Measurements from ENCODE around the gene SRSF4. TPM values are rescaled to one million over a fixed set of nuclear protein-coding genes. Genes with fewer than 3 reads are reported as not detected.
"Not testable (repeated sequence)": the region's sequence is repeated elsewhere in the genome, so short reads cannot be mapped to it uniquely, and the experiment has no call there.

SRSF4 gene
- 50.9 TPM for total RNA-seq
- long read RNA-seq, transcript SRSF4-201 (6 exons, 2,387 nt), result major isoform, 232 of 248 reads
- long read RNA-seq, partial matches to known transcripts, result 3 of 248 reads
- long read RNA-seq, other reads (novel, unspliced or antisense), result 11 of 248 reads

GRCh38 chr1:29181413-29182225 is at the start of gene SRSF4:
SRSF4 (minus strand) TSS chr1:29181900; CDS start chr1:29181752, 148 bp downstream.
- DNase-seq (peak; percentile 99), ATAC-seq (ENCODE audit: poor library complexity) (peak; percentile 97)
- intact Hi-C loops (cut with DNase I), result no loop called here

DNA sequence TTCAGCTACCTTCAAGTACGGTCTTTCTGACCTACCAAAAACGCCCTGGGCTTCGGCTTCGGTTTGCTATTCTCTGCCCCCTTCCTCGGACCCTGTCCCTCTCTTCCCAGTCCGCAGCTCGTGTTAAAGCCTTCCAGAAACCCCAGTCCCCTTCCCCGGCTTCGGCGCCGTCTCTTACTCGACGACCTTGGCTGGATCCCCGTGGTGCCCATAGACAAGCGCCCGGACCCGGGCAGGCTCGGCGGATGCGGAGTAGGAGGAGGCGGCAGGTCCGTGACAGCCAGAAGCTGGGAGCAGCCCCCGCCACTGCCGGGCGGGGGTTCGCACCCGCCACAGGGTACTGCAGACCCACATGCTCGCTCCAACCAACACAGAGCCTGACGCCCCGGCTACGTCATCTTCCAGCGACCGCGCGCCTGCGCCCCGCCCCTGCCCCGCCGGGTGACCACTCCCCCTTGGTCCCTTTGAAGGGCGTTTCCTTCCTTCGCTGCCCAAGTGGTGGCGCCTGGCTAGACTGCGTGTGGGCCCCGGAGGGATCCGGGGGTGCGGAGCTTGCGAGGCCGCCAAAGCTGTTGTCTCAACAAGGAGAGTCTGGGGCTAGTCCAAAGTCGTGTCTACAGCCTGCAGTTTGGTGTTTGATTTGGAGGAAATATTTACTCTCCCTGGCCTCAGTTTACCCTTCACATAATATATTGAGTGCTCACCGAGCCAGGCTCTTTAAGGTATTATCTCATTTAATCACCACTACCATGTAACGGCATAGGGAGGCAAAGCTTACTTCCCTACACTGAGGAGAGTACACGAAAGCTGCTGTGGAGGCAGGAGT is 49.1 kb upstream of the SRSF4 start, which contains the start of gene MECR:
Gene MECR, minus strand, starts transcription at position 382 of the 826 bp plus-strand sequence. Its CDS starts 28 bp downstream, at position 354.
- intact Hi-C loops (cut with DNase I), result loop anchor here (10.0 kb wide), 1 partner anchor 624 kb away; no protein-coding TSS in a partner anchor
- ATAC-seq (ENCODE audit: poor library complexity), result peak; percentile 98
- DNase-seq, result peak; percentile 96

DNA sequence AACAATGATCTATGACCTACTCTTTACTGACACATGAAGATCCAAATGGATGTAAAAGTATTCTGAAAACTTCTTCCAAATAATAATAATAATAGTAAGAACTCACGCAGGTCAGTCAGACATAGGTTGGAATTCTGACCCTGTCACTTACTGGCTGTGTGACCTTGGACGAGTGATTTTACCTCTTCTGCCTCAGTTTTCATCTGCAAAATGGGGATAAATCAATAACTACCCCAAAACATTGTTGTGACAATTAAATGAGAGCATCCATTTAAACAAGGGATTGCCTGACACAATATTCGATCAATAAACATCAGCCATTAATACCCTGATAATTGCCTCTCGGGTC is 48.5 kb upstream of the SRSF4 start:
- intact Hi-C loops (cut with DNase I), result loop anchor here (10.0 kb wide), 1 partner anchor 625 kb away; no protein-coding TSS in a partner anchor
- DNase-seq (no peak), ATAC-seq (ENCODE audit: poor library complexity) (no peak)

DNA sequence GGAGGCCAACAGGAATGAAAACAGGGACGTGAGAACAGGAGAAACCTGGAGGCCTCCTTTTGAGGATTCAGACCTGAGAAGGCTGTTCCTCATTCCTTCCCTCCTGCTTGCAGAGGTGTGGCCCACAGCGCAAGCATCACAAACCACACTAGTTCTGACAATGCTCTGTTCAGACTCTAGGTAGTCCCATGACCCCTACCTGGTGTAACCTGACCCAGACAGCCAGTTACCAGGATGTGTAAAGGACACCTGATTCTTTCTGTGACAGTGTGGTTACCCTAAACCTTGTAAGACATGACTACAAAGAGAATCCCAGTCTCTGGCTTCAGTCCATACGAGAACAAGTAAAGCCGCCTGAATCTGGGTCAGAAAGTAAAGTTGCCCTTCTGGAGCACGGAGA is 45.8 kb upstream of the SRSF4 start:
- ATAC-seq (ENCODE audit: poor library complexity) (no peak), DNase-seq (no peak)
- intact Hi-C loops (cut with DNase I), result no loop called here

- ATAC-seq (ENCODE audit: poor library complexity) (no peak), DNase-seq (no peak)
- intact Hi-C loops (cut with DNase I), result no loop called here
These were observed 43.7 kb upstream of the SRSF4 start for GRCh38 chr1:29225361-29225760.

DNA sequence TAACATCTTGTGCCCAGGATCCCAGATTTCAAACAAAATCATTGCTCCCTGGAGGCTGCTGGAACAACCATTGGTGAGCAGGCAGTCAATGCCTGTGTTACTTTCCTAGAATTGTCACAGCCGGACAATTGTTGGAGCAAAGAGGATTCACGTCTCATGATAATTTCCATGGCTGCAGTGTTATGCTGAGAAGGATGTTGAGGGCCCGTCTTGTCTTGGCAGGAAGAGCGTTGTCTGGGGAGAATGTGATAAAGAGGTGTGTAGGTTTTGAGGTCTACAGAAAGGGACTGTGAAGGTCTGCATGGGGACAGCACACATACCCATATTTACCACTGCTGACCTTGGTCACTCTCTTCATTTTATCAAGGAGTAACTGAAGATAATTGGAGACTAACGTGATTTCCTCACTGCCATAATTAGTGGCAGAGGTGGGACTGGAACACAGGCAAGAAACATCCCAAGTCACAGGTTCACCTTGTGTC is 42.7 kb upstream of the SRSF4 start:
- no peak for DNase-seq
- intact Hi-C loops (cut with DNase I), result no loop called here

GRCh38 chr1:29223521-29223920 is 41.8 kb upstream of the SRSF4 start:
- no peak for DNase-seq
- intact Hi-C loops (cut with DNase I), result no loop called here
- no peak for ATAC-seq (ENCODE audit: poor library complexity)

More for the DNA sequence above, 42.7 kb upstream of the SRSF4 start:
- ATAC-seq (ENCODE audit: poor library complexity), result no peak

GRCh38 chr1:29222686-29223085 is 41.0 kb upstream of the SRSF4 start:
- intact Hi-C loops (cut with DNase I), result no loop called here
- DNase-seq, result no peak
- no peak for ATAC-seq (ENCODE audit: poor library complexity)

DNA sequence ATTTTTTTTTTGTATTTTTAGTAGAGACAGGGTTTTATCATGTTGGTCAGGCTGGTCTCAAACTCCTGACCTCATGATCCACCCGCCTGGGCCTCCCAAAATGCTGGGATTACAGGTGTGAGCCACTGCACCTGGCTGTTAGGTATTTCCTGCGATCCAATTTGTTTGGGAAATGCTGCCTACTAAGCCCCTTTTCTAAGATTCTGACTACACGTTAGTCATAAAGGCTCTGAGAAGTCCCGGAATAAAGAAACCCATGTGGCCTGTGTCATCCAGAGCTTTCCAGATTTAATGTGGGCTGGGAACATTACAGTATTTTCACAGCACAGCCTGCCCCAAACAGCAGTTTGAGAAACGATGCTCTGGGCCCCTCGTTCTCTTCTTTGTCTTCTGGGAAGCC is 40.6 kb upstream of the SRSF4 start:
- DNase-seq; ATAC-seq (ENCODE audit: poor library complexity); intact Hi-C loops (cut with DNase I): not testable (repeated sequence)

- no peak for ATAC-seq (ENCODE audit: poor library complexity)
- intact Hi-C loops (cut with DNase I), result no loop called here
- no peak for DNase-seq
These were observed 39.6 kb upstream of the SRSF4 start for GRCh38 chr1:29221296-29221695.

DNA sequence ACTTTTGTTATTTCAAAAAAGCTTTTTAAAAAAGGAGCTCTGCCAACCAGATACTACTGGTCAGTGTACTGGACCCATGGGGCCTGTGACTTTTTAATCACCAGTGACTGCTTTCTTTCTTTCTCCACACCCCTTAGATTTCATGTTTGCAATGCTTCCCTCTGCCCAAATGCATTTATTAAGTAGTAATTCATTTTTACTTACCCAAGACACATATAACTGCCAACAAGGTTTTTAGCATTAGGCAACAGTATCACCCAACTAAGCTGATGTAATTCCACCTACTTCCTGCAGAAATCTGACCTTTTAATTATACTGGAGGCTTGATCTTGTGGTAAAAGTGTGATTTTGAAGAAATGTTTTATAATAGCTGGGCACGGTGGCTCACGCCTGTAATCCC is 36.5 kb upstream of the SRSF4 start:
- intact Hi-C loops (cut with DNase I), result no loop called here
- DNase-seq (no peak), ATAC-seq (ENCODE audit: poor library complexity) (no peak)

- intact Hi-C loops (cut with DNase I), result no loop called here
- no peak for DNase-seq
- ATAC-seq (ENCODE audit: poor library complexity), result no peak
These were observed 35.9 kb upstream of the SRSF4 start for GRCh38 chr1:29217633-29218032.

DNA sequence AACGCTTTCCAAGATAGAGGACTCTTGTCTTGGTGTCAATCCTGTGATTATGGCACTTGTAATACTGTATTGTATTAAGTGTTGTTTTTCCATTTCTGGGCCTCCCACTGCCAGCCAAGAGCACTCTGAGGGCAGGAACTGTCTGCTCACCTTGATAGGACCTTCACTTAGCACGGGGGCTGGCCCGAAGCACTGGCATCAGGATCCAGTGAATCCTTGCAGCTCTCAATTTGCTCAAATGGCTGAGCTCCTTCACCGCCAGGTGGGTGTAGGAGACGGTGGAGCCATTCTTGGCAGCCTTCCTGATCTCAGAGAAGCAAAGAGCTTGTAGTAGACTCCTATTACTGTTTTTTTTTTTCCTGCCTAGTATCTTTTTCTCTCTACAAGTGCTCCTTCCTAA is 31.4 kb upstream of the SRSF4 start:
- ATAC-seq (ENCODE audit: poor library complexity) (no peak), DNase-seq (no peak)

GRCh38 chr1:29211086-29212030 is 29.7 kb upstream of the SRSF4 start:
- ATAC-seq (ENCODE audit: poor library complexity), result no peak
- intact Hi-C loops (cut with DNase I), result no loop called here

More for the DNA sequence above, 31.4 kb upstream of the SRSF4 start:
- intact Hi-C loops (cut with DNase I), result no loop called here

GRCh38 chr1:29210278-29211085 is 28.8 kb upstream of the SRSF4 start:
- DNase-seq (no peak), ATAC-seq (ENCODE audit: poor library complexity) (no peak)
- intact Hi-C loops (cut with DNase I), result no loop called here

More at GRCh38 chr1:29211086-29212030, 29.7 kb upstream of the SRSF4 start:
- DNase-seq, result no peak

GRCh38 chr1:29209173-29209572 is 27.5 kb upstream of the SRSF4 start:
- DNase-seq (no peak), ATAC-seq (ENCODE audit: poor library complexity) (no peak)
- intact Hi-C loops (cut with DNase I), result loop anchor here (10.0 kb wide), 2 partner anchors 174 to 424 kb away; no protein-coding TSS in a partner anchor

DNA sequence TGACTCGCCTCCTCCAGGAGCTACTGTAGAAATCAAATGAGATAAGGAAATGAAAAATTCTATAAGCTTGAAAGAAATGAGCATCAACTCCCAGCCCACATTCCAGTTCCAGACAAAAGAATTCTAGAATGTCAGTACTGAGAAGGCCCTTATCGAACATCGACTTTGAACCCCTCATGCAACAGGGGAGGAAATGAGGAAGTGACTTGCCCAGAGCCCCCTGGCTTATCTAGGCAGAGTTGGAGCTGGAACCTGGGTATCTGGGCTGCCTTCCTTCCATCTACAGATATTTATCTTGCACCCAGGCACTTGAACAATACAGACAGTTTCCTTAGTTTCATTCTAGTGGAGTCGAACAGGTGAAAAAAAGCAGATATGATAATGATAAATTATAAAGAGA is 26.7 kb upstream of the SRSF4 start:
- DNase-seq (no peak), ATAC-seq (ENCODE audit: poor library complexity) (no peak)
- intact Hi-C loops (cut with DNase I), result loop anchor here (10.0 kb wide), 2 partner anchors 174 to 424 kb away; no protein-coding TSS in a partner anchor

Data from Right ventricle myocardium superior (tissue), 1 donor.